ENCODE measurements around the gene MB.
"Not testable (repeated sequence)": the region's sequence is repeated elsewhere in the genome, so short reads cannot be mapped to it uniquely, and the experiment has no call there.

Gene MB

GRCh38 chr22:35637254-35637653 is 20.1 kb upstream of the MB start:
- no peak for DNase-seq

- no peak for DNase-seq
These were observed 17.9 kb upstream of the MB start for GRCh38 chr22:35634943-35635540.

- DNase-seq: no peak
These were observed 16.9 kb upstream of the MB start for GRCh38 chr22:35634015-35634414.

- DNase-seq: no peak
These were observed 16.4 kb upstream of the MB start for GRCh38 chr22:35633520-35633919.

- no peak for DNase-seq
These were observed 15.8 kb upstream of the MB start for GRCh38 chr22:35632935-35633334.

GRCh38 chr22:35631597-35631996 is 14.5 kb upstream of the MB start:
- no peak for DNase-seq

GRCh38 chr22:35630891-35631290 is 13.8 kb upstream of the MB start:
- no peak for DNase-seq

GRCh38 chr22:35630387-35630793 is 13.3 kb upstream of the MB start:
- DNase-seq: no peak

GRCh38 chr22:35629406-35630216 is 12.5 kb upstream of the MB start:
- DNase-seq: peak in 1 of 14 donors; percentile 30

GRCh38 chr22:35628732-35629131 is 11.6 kb upstream of the MB start:
- DNase-seq: no peak

- DNase-seq: peak in 9 of 14 donors; percentile 6 to 47 (median 29)
These were observed 10.3 kb upstream of the MB start for GRCh38 chr22:35627267-35628041.

GRCh38 chr22:35625763-35626432 is 8.8 kb upstream of the MB start:
- no peak for DNase-seq

GRCh38 chr22:35624547-35624946 is 7.4 kb upstream of the MB start:
- no peak for DNase-seq

- not testable (repeated sequence) for DNase-seq
These were observed 6.8 kb upstream of the MB start for GRCh38 chr22:35623885-35624284.

GRCh38 chr22:35622191-35622913 is 5.2 kb upstream of the MB start:
- peak in 5 of 14 donors; percentile 9 to 51 (median 15) for DNase-seq

- DNase-seq: no peak
These were observed 4.3 kb upstream of the MB start for GRCh38 chr22:35621451-35621850.

- no peak for DNase-seq
These were observed 3.6 kb upstream of the MB start for GRCh38 chr22:35620624-35621251.

GRCh38 chr22:35619336-35620094 is 2.4 kb upstream of the MB start:
- DNase-seq: no peak

GRCh38 chr22:35618427-35619223 is 1.5 kb upstream of the MB start:
- no peak for DNase-seq

GRCh38 chr22:35616043-35616442 is 1.1 kb downstream of the MB start:
- DNase-seq: no peak

All from C1 segment of cervical spinal cord (tissue), 14 donors.